WERI-Rb-1 (cell line): ENCODE measurements around the gene POLR1A.

Experiments used
- DNase-seq: peaks from one replicate; pipeline ENCODE4 v3.0.0-alpha.2; 2020
- H3K27ac ChIP-seq: fragments of 250-450 bp; sonication (Bioruptor Pico); 2 replicates; pipeline ENCODE4 v1.5.1; 2020; ENCODE audit warnings: mild to moderate bottlenecking, moderate library complexity
- H3K27me3 ChIP-seq: fragments of 250-450 bp; sonication (Bioruptor Pico); 2 replicates; pipeline ENCODE4 v1.5.1; 2021; ENCODE audit warnings: mild to moderate bottlenecking, low read depth, moderate library complexity; ENCODE audit not compliant: insufficient read depth, severe bottlenecking
- H3K36me3 ChIP-seq: fragments of 250-450 bp; sonication (Bioruptor Pico); 2 replicates; pipeline ENCODE4 v1.5.1; 2020; ENCODE audit warnings: mild to moderate bottlenecking, moderate library complexity
- H3K4me3 ChIP-seq: 2 replicates; pipeline ENCODE4 v1.5.1; 2011; ENCODE audit warnings: low read depth, mild to moderate bottlenecking, control low read depth, low read length
- H3K9me3 ChIP-seq: fragments of 250-450 bp; sonication (Bioruptor Pico); 2 replicates; pipeline ENCODE4 v1.5.1; 2021; ENCODE audit warnings: mild to moderate bottlenecking, moderate library complexity; ENCODE audit not compliant: severe bottlenecking
- CTCF ChIP-seq: IDR thresholded peaks from 2 replicates; pipeline ENCODE4 v1.5.1; 2011; ENCODE audit warnings: low read depth, mild to moderate bottlenecking, control low read depth, inconsistent platforms, low read length

Gene POLR1A

DNA sequence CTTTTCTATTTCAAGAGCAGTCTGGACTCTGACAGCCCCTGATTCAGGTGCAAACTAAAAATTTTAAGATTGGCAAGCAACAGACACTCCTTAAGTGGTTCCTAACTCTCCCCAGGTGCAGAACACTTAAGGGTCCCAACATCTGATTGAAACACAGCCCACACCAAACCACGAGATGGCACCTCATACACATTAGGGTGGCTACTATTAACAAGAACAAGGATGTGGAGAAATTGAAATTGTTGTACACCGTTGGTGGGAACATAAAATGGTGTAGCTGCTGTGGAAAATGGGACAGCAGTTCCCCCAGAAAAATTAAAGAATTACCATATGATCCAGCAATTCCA, 82.3 kb downstream of the POLR1A start:
- Histone ChIP-seq H3K36me3 (peaks cover 41% of the 10 kb centered on the region), H3K27me3 (no peaks in the 10 kb centered on the region), H3K27ac (no peak overlapping the region), H3K9me3 (no peaks in the 10 kb centered on the region), H3K4me3 (no peak overlapping the region)
- no peak for DNase-seq
- no peak for TF ChIP-seq CTCF

- DNase-seq, result no peak
- Histone ChIP-seq H3K4me3 (no peak overlapping the region), H3K9me3 (no peaks in the 10 kb centered on the region), H3K27me3 (no peaks in the 10 kb centered on the region), H3K36me3 (peaks cover 36% of the 10 kb centered on the region), H3K27ac (no peak overlapping the region)
- no peak for TF ChIP-seq CTCF
These were observed 82.9 kb downstream of the POLR1A start for GRCh38 chr2:86022661-86023365.

GRCh38 chr2:86021396-86022378, 84.0 kb downstream of the POLR1A start:
- H3K9me3 ChIP-seq, result no peaks in the 10 kb centered on the region
- no peak overlapping the region for H3K27ac ChIP-seq
- H3K36me3 ChIP-seq, result peaks cover 25% of the 10 kb centered on the region
- H3K4me3 ChIP-seq, result no peak overlapping the region
- DNase-seq, result no peak
- no peak for TF ChIP-seq CTCF
- H3K27me3 ChIP-seq, result no peaks in the 10 kb centered on the region

DNA sequence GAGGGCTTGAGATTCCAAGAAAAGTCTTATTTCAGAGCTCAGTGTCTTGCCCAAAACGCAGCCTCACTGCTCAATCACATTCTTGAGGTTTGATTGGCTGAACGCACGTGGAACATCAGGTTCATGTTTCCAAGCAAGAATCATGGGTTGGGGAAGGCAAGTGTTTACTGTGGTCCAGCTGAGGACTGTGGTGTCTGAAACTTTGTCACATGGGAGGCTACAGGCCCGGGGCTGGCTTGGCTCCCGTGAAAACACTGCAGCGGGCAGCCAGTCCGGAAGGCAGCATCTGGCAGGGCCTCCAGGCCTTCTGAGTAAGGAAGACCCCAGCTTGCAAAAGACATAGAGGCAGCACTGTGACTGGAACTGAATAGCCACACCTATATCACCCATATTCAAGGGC, 84.7 kb downstream of the POLR1A start:
- DNase-seq, result no peak
- H3K27ac ChIP-seq, result no peak overlapping the region
- no peak for TF ChIP-seq CTCF
- no peaks in the 10 kb centered on the region for H3K9me3 ChIP-seq
- no peak overlapping the region for H3K4me3 ChIP-seq
- peaks cover 18% of the 10 kb centered on the region for H3K36me3 ChIP-seq
- no peaks in the 10 kb centered on the region for H3K27me3 ChIP-seq

GRCh38 chr2:86019121-86019520, 86.6 kb downstream of the POLR1A start:
- Histone ChIP-seq H3K36me3 (peaks cover 2% of the 10 kb centered on the region; the same call in 1 of the 2 replicates), H3K27me3 (no peaks in the 10 kb centered on the region), H3K9me3 (peaks cover 9% of the 10 kb centered on the region), H3K27ac (no peak overlapping the region), H3K4me3 (no peak overlapping the region)
- no peak for DNase-seq
- no peak for TF ChIP-seq CTCF
